GM23338 (cell line): ENCODE results near the gene TMCC1. TPM values are rescaled to one million over a fixed set of nuclear protein-coding genes. Genes with fewer than 3 reads are reported as not detected.
"Not testable (repeated sequence)": the region's sequence is repeated elsewhere in the genome, so short reads cannot be mapped to it uniquely, and the experiment has no call there.

Experiments
- ATAC-seq: fragments of 200-7000 bp; cut with Tn5 transposase; 3 replicates; pipeline ENCODE4 v1.9.1; 2020
- DNase-seq: peaks from one replicate; pipeline ENCODE4 v3.0.0-alpha.2; 2015; ENCODE audit warnings: low spot score
- H2AFZ ChIP-seq: fragments of 200-600 bp; sonication (generic); 2 replicates; pipeline ENCODE4 v1.8.0; 2016; ENCODE audit warnings: antibody characterized with exemption, mild to moderate bottlenecking, moderate library complexity
- H3F3A ChIP-seq: fragments of 200-600 bp; sonication (generic); replicated peaks from 2 replicates; pipeline ENCODE4 v1.8.0; 2017; ENCODE audit warnings: antibody characterized with exemption, mixed run types, low read depth
- H3K27ac ChIP-seq: fragments of 200-600 bp; sonication (generic); 2 replicates; pipeline ENCODE4 v1.6.1; 2016; ENCODE audit warnings: low read depth
- H3K27me3 ChIP-seq: fragments of 200-600 bp; sonication (generic); 2 replicates; pipeline ENCODE4 v1.8.0; 2016; ENCODE audit warnings: mild to moderate bottlenecking, mixed run types, moderate library complexity; ENCODE audit not compliant: insufficient read depth
- H3K36me3 ChIP-seq: fragments of 200-600 bp; sonication (generic); 2 replicates; pipeline ENCODE4 v1.8.0; 2016; ENCODE audit warnings: mild to moderate bottlenecking; ENCODE audit not compliant: insufficient read depth
- H3K4me1 ChIP-seq: fragments of 200-600 bp; sonication (generic); 2 replicates; pipeline ENCODE4 v1.8.0; 2016; ENCODE audit warnings: mild to moderate bottlenecking, moderate library complexity; ENCODE audit not compliant: insufficient read depth
- H3K4me2 ChIP-seq: fragments of 200-600 bp; sonication (generic); 2 replicates; pipeline ENCODE4 v1.7.1; 2017; ENCODE audit warnings: mixed run types
- H3K4me3 ChIP-seq: fragments of 200-600 bp; sonication (generic); 2 replicates; pipeline ENCODE4 v1.6.1; 2016; ENCODE audit warnings: mixed run types
- H3K79me2 ChIP-seq: fragments of 200-600 bp; sonication (generic); replicated peaks from 2 replicates; pipeline ENCODE4 v1.8.0; 2017; ENCODE audit warnings: mild to moderate bottlenecking; ENCODE audit not compliant: insufficient read depth
- H3K9me2 ChIP-seq: fragments of 200-600 bp; sonication (generic); 2 replicates; pipeline ENCODE4 v1.8.0; 2017; ENCODE audit not compliant: insufficient read depth
- H4K20me1 ChIP-seq: fragments of 200-600 bp; sonication (generic); replicated peaks from 2 replicates; pipeline ENCODE4 v1.8.0; 2017; ENCODE audit warnings: mild to moderate bottlenecking; ENCODE audit not compliant: insufficient read depth
- H3K27ac Mint-ChIP-seq: 2 replicates; pipeline ENCODE4 v1.8.0; 2020; ENCODE audit warnings: inconsistent platforms, mild to moderate bottlenecking, moderate library complexity, mixed read lengths
- H3K27me3 Mint-ChIP-seq: 3 replicates; pipeline ENCODE4 v1.8.0; 2022; ENCODE audit warnings: low read depth, mild to moderate bottlenecking, moderate library complexity, mixed read lengths, inconsistent platforms; ENCODE audit not compliant: insufficient read depth, poor library complexity
- H3K36me3 Mint-ChIP-seq: 3 replicates; pipeline ENCODE4 v1.8.0; 2021; ENCODE audit warnings: low read depth, mild to moderate bottlenecking, inconsistent platforms, moderate library complexity, mixed read lengths
- H3K4me1 Mint-ChIP-seq: 3 replicates; pipeline ENCODE4 v1.8.0; 2020; ENCODE audit warnings: mild to moderate bottlenecking, inconsistent platforms, mixed read lengths
- H3K4me3 Mint-ChIP-seq: 3 replicates; pipeline ENCODE4 v1.8.0; 2021; ENCODE audit warnings: moderate library complexity, mild to moderate bottlenecking, inconsistent platforms, mixed read lengths
- H3K9me3 Mint-ChIP-seq: 3 replicates; pipeline ENCODE4 v1.8.0; 2020; ENCODE audit warnings: moderate library complexity, mild to moderate bottlenecking, inconsistent platforms, mixed read lengths
- CREB1 ChIP-seq: fragments of 250-450 bp; sonication (Bioruptor Pico); IDR thresholded peaks from 2 replicates; pipeline ENCODE4 v1.5.0; 2020; ENCODE audit warnings: low read depth, mild to moderate bottlenecking, moderate library complexity
- CTCF ChIP-seq, 2 experiments: fragments of 200-600 bp in 1 of 2; sonication (generic) in 1 of 2; conservative IDR thresholded peaks; 2 replicates each; pipeline versions ENCODE4 v1.5.1 to v1.6.1; 2016 to 2017; ENCODE audit warnings: antibody characterized with exemption in 2 of 2, low read depth in 2 of 2, mild to moderate bottlenecking in 2 of 2, moderate library complexity in 1 of 2
- ETS1 ChIP-seq: IDR thresholded peaks from 2 replicates; pipeline ENCODE4 v1.6.1; 2016; ENCODE audit warnings: antibody characterized with exemption
- EZH2 ChIP-seq: fragments of 200-600 bp; sonication (generic); IDR thresholded peaks from one replicate; pipeline ENCODE4 v1.8.0; 2017; ENCODE audit warnings: antibody characterized with exemption, mild to moderate bottlenecking, low read depth; ENCODE audit not compliant: unreplicated experiment
- NANOG ChIP-seq: IDR thresholded peaks from 2 replicates; pipeline ENCODE4 v1.6.1; 2016; ENCODE audit warnings: antibody characterized with exemption, borderline replicate concordance
- POLR2AphosphoS5 ChIP-seq: IDR thresholded peaks from 2 replicates; pipeline ENCODE4 v1.6.1; 2016; ENCODE audit warnings: antibody characterized with exemption, low read depth
- REST ChIP-seq: IDR thresholded peaks from one replicate; pipeline ENCODE4 v1.6.1; 2018; ENCODE audit warnings: antibody characterized with exemption; ENCODE audit not compliant: unreplicated experiment
- STAT1 ChIP-seq: IDR thresholded peaks from one replicate; pipeline ENCODE4 v1.6.1; 2016; ENCODE audit warnings: antibody characterized with exemption; ENCODE audit not compliant: unreplicated experiment
- ZNF114 ChIP-seq: fragments of 250-450 bp; sonication (Bioruptor Pico); IDR thresholded peaks from 2 replicates; pipeline ENCODE4 v1.5.0; 2020; ENCODE audit warnings: mild to moderate bottlenecking, moderate library complexity
- ZNF331 ChIP-seq: fragments of 250-450 bp; sonication (Bioruptor Pico); IDR thresholded peaks from 2 replicates; pipeline ENCODE4 v1.5.0; 2020; ENCODE audit warnings: low read depth, mild to moderate bottlenecking, moderate library complexity
- ZNF462 ChIP-seq: fragments of 250-450 bp; sonication (Bioruptor Pico); IDR thresholded peaks from 2 replicates; pipeline ENCODE4 v1.5.0; 2020; ENCODE audit warnings: mild to moderate bottlenecking, moderate library complexity
- polyA plus RNA-seq: library from polyadenylated mRNA; unstranded; fragments of >200 nt; fragmentation: Nextera tagmentation; extraction: Ambion mirVana; gene quantifications from 2 replicates; pipeline ENCODE4 v1.2.1, GENCODE V29; 2016
- total RNA-seq: library from RNA; depleted of rRNA; stranded (reverse); fragments of >200 nt; shearing (Covaris generic); gene quantifications from 2 replicates; pipeline ENCODE4 v1.2.3, GENCODE V29; 2014

Gene TMCC1
- total and polyA plus RNA-seq, 2 experiments from 2014 or later: 8.2 to 18.4 TPM

GRCh38 chr3:129908417-129908816 is 14.9 kb upstream of the TMCC1 start:
- Histone ChIP-seq H3K4me1 (no peaks in the 10 kb centered on the region), H3F3A (no peaks in the 10 kb centered on the region), H3K36me3 (peaks cover 4% of the 10 kb centered on the region; the same call in 1 of the 2 replicates), H3K4me3 (no peak overlapping the region), H2AFZ (no peak overlapping the region), H3K9me2 (no peaks in the 10 kb centered on the region), H4K20me1 (no peaks in the 10 kb centered on the region), H3K27me3 (no peaks in the 10 kb centered on the region), H3K79me2 (no peaks in the 10 kb centered on the region), H3K4me2 (no peak overlapping the region), H3K27ac (no peak overlapping the region)
- H3K36me3 Mint-ChIP-seq: peaks cover 54% of the 10 kb centered on the region
- TF ChIP-seq ZNF114 (no peak), CREB1 (CRISPR knock-in tag) (no peak), STAT1 (no peak), REST (no peak), ZNF331 (CRISPR knock-in tag) (no peak), ETS1 (no peak), CTCF (conservative IDR thresholded peaks at IDR 0.05; ENCODE audit: low read depth in 2 of 2) (no peak), POLR2AphosphoS5 (no peak), ZNF462 (no peak), NANOG (no peak), EZH2 (no peak)
- H3K9me3 Mint-ChIP-seq: peaks cover 71% of the 10 kb centered on the region
- no peak for DNase-seq
- H3K27ac Mint-ChIP-seq: no peak overlapping the region
- H3K4me1 Mint-ChIP-seq: no peaks in the 10 kb centered on the region
- no peak for ATAC-seq
- no peak overlapping the region for H3K4me3 Mint-ChIP-seq
- peaks cover 3% of the 10 kb centered on the region for H3K27me3 Mint-ChIP-seq

- Mint-ChIP-seq H3K9me3 (peaks cover 58% of the 10 kb centered on the region), H3K36me3 (peaks cover 51% of the 10 kb centered on the region)
- not testable (repeated sequence) for H3K27me3 Mint-ChIP-seq, H3K4me2 ChIP-seq, H3K79me2 ChIP-seq, H3K9me2 ChIP-seq, DNase-seq, H3K36me3 ChIP-seq, ATAC-seq, H2AFZ ChIP-seq, H3F3A ChIP-seq, H4K20me1 ChIP-seq, H3K4me1 Mint-ChIP-seq, H3K27ac Mint-ChIP-seq, H3K27me3 ChIP-seq, H3K4me3 ChIP-seq, H3K4me3 Mint-ChIP-seq, H3K4me1 ChIP-seq, H3K27ac ChIP-seq
These were observed 7.8 kb upstream of the TMCC1 start for GRCh38 chr3:129901272-129901671.
